Loucy (cell line): ENCODE results near the gene CCDC112.

ENCODE experiments used
- H2AFZ ChIP-seq: fragments of 200-600 bp; sonication (generic); 2 replicates; pipeline ENCODE4 v1.6.0; 2016; ENCODE audit warnings: antibody characterized with exemption, mild to moderate bottlenecking, low read length, moderate library complexity
- H3F3A ChIP-seq: fragments of 200-600 bp; 2 replicates; pipeline ENCODE4 v1.6.0; 2016; ENCODE audit warnings: antibody characterized with exemption, low read depth, mild to moderate bottlenecking
- H3K27me3 ChIP-seq: fragments of 200-600 bp; sonication (generic); 2 replicates; pipeline ENCODE4 v1.6.1; 2014; ENCODE audit warnings: low read length, mild to moderate bottlenecking; ENCODE audit not compliant: insufficient read depth, poor library complexity, severe bottlenecking
- H3K36me3 ChIP-seq: fragments of 200-600 bp; sonication (generic); 2 replicates; pipeline ENCODE4 v1.6.1; 2016; ENCODE audit warnings: low read length; ENCODE audit not compliant: insufficient read depth
- H3K4me1 ChIP-seq: fragments of 200-600 bp; sonication (generic); 2 replicates; pipeline ENCODE4 v1.5.1; 2014; ENCODE audit warnings: low read length, mild to moderate bottlenecking; ENCODE audit not compliant: insufficient read depth, poor library complexity, severe bottlenecking
- H3K4me2 ChIP-seq: fragments of 200-600 bp; sonication (generic); 2 replicates; pipeline ENCODE4 v1.6.0; 2014; ENCODE audit warnings: antibody characterized with exemption, low read length, low read depth, mild to moderate bottlenecking; ENCODE audit not compliant: poor library complexity, severe bottlenecking
- H3K4me3 ChIP-seq: fragments of 200-600 bp; sonication (generic); 2 replicates; pipeline ENCODE4 v1.5.1; 2014; ENCODE audit warnings: low read length, mild to moderate bottlenecking, mixed read lengths; ENCODE audit not compliant: poor library complexity, severe bottlenecking
- H3K79me2 ChIP-seq: fragments of 200-600 bp; sonication (generic); 2 replicates; pipeline ENCODE4 v1.6.1; 2014; ENCODE audit warnings: low read length; ENCODE audit not compliant: insufficient read depth
- H3K9ac ChIP-seq: fragments of 200-600 bp; sonication (generic); 2 replicates; pipeline ENCODE4 v1.6.0; 2014; ENCODE audit warnings: mild to moderate bottlenecking, low read depth, low read length, moderate library complexity; ENCODE audit not compliant: poor library complexity, severe bottlenecking
- H3K9me2 ChIP-seq: fragments of 200-600 bp; sonication (generic); replicated peaks from 2 replicates; pipeline ENCODE4 v1.6.1; 2016; ENCODE audit warnings: low read depth, low read length, mixed read lengths
- H3K9me3 ChIP-seq: fragments of 200-600 bp; sonication (generic); 2 replicates; pipeline ENCODE4 v1.6.1; 2014; ENCODE audit warnings: mild to moderate bottlenecking, antibody characterized with exemption, low read length, low read depth; ENCODE audit not compliant: insufficient read depth
- H4K20me1 ChIP-seq: fragments of 200-600 bp; sonication (generic); 2 replicates; pipeline ENCODE4 v1.6.0; 2014; ENCODE audit warnings: antibody characterized with exemption, low read length, mild to moderate bottlenecking; ENCODE audit not compliant: insufficient read depth, poor library complexity, severe bottlenecking
- EZH2phosphoT487 ChIP-seq: fragments of 200-600 bp; IDR thresholded peaks from 2 replicates; pipeline ENCODE4 v1.6.1; 2018; ENCODE audit warnings: antibody characterized with exemption, mild to moderate bottlenecking, moderate library complexity, borderline replicate concordance
- TF ChIP-seq, protein P1 (sequence below): fragments of 200-600 bp; sonication (generic); conservative IDR thresholded peaks from 2 replicates; pipeline ENCODE4 v1.5.1; 2014; ENCODE audit warnings: mild to moderate bottlenecking, antibody characterized with exemption, low read length

The CCDC112 gene

DNA sequence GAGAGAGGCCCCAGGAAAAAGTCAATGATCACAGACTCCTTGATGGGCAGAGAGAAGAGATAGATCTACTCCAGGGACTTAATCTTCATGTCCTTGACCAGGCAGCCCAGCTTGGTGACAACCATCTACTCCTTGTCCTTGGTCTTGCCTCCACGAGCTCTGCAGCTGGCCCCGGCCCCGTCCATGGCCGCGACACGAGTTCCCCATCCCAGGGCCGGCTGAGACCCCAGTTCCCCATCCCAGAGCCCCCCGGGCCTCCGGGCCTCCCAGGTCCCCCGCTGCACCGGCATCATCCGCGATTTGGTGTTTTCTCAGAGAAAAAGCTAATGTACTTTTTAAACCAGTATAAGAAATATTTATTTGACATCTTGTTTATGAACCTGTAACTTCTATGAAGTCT, 31.2 kb downstream of the CCDC112 start:
- Histone ChIP-seq H3F3A (no peaks in the 10 kb centered on the region), H3K4me3 (no peak overlapping the region), H3K9me3 (no peaks in the 10 kb centered on the region), H3K9ac (no peak overlapping the region), H3K79me2 (peaks cover 23% of the 10 kb centered on the region), H4K20me1 (peaks cover 18% of the 10 kb centered on the region), H3K4me1 (peaks cover 11% of the 10 kb centered on the region), H2AFZ (no peak overlapping the region), H3K9me2 (no peaks in the 10 kb centered on the region), H3K4me2 (no peak overlapping the region), H3K27me3 (no peaks in the 10 kb centered on the region), H3K36me3 (no peaks in the 10 kb centered on the region)
- TF ChIP-seq EZH2phosphoT487: no peak
- TF ChIP-seq, protein P1, sequence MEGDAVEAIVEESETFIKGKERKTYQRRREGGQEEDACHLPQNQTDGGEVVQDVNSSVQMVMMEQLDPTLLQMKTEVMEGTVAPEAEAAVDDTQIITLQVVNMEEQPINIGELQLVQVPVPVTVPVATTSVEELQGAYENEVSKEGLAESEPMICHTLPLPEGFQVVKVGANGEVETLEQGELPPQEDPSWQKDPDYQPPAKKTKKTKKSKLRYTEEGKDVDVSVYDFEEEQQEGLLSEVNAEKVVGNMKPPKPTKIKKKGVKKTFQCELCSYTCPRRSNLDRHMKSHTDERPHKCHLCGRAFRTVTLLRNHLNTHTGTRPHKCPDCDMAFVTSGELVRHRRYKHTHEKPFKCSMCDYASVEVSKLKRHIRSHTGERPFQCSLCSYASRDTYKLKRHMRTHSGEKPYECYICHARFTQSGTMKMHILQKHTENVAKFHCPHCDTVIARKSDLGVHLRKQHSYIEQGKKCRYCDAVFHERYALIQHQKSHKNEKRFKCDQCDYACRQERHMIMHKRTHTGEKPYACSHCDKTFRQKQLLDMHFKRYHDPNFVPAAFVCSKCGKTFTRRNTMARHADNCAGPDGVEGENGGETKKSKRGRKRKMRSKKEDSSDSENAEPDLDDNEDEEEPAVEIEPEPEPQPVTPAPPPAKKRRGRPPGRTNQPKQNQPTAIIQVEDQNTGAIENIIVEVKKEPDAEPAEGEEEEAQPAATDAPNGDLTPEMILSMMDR: no peak

DNA sequence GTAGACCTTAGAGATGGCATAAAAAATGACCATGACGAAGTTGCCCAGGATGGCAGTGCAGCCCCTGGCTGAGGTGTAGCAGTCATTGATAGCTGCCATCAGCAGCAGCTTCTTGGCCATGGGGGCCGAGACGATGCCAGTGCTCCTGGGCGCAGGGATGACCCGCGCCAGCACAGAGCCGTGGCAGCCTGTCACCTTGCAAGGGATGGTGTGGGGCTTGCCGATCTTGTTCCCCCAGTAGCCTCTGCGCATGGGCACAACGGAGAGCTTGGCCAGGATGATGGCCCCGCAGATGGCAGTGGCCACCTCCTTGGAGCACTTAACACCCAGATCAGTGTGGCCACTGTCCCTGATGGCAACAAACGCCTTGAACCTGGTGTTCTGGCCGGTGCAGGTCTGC, 31.7 kb downstream of the CCDC112 start:
- Histone ChIP-seq H3F3A (no peaks in the 10 kb centered on the region), H3K4me2 (no peak overlapping the region), H3K36me3 (no peaks in the 10 kb centered on the region), H3K4me1 (peaks cover 11% of the 10 kb centered on the region), H3K4me3 (no peak overlapping the region), H4K20me1 (peaks cover 20% of the 10 kb centered on the region), H3K9me2 (no peaks in the 10 kb centered on the region), H3K9ac (no peak overlapping the region), H3K9me3 (no peaks in the 10 kb centered on the region), H3K79me2 (peaks cover 27% of the 10 kb centered on the region), H2AFZ (no peak overlapping the region), H3K27me3 (no peaks in the 10 kb centered on the region)
- TF ChIP-seq EZH2phosphoT487: no peak
- TF ChIP-seq, protein P1: no peak

DNA sequence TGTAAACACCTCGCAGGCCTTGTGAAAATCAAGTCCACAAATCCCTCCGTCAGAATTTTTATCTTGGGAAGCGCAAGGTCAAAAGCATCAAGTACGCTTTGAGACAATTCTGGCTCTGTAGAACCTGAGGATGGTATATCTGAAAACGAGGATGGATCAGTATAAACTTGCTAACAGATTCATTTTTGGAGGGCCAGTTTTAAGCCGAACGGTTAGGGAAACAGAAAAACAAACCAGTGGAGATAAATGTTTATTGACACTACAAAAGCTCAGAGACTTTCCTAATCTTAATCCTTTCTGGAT, 33.4 kb downstream of the CCDC112 start:
- Histone ChIP-seq H4K20me1 (peaks cover 27% of the 10 kb centered on the region), H3K79me2 (peaks cover 43% of the 10 kb centered on the region), H3K27me3 (no peaks in the 10 kb centered on the region), H3K9me3 (no peaks in the 10 kb centered on the region), H3K4me2 (peak overlapping the region; percentile 95), H3K4me1 (peaks cover 15% of the 10 kb centered on the region), H3K4me3 (peak overlapping the region; percentile 98), H2AFZ (peak overlapping the region; percentile 94), H3K9me2 (no peaks in the 10 kb centered on the region), H3F3A (no peaks in the 10 kb centered on the region), H3K9ac (peak overlapping the region; percentile 85), H3K36me3 (no peaks in the 10 kb centered on the region)
- TF ChIP-seq EZH2phosphoT487: no peak
- TF ChIP-seq, protein P1: no peak
